HFF-Myc (cell line): ENCODE data around the gene CSTPP1.

Source experiments
- DNase-seq: peaks from one replicate; pipeline ENCODE4 v3.0.0-alpha.2; 2011; ENCODE audit warnings: low read depth; ENCODE audit errors: extremely low read depth
- H3K4me3 ChIP-seq: replicated peaks from 2 replicates; pipeline ENCODE4 v1.5.1; 2011; ENCODE audit warnings: low read depth, mild to moderate bottlenecking, control low read depth, low read length
- CTCF ChIP-seq: IDR thresholded peaks from 2 replicates; pipeline ENCODE4 v1.5.1; 2012; ENCODE audit warnings: mild to moderate bottlenecking, low read depth, low read length, control low read depth; ENCODE audit errors: missing control alignments

Gene CSTPP1

GRCh38 chr11:46899501-46900025, 37.0 kb upstream of the CSTPP1 start:
- no peak overlapping the region for H3K4me3 ChIP-seq
- DNase-seq, result no peak
- TF ChIP-seq CTCF, result no peak

GRCh38 chr11:46900091-46900746, 36.3 kb upstream of the CSTPP1 start:
- H3K4me3 ChIP-seq, result no peak overlapping the region
- no peak for DNase-seq
- TF ChIP-seq CTCF, result no peak

DNA sequence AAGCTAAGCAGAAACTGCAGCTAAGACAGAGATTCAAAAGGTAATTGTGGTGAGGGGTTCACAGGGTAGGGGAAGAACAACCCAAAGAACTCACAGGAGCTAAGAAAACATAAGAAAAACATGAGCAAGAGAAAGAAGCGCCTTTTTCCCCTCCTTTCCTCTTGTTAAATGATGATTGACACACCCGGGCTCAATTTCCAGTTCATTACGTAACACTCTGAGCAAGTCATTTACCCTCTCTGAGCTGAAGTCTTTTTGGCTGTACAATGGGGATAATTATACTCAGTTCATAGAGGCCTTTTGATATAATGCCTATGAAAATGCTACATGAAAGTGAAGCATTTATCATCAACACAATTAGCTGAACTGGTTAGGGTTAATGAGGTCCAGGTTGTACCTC, 35.4 kb upstream of the CSTPP1 start:
- no peak for TF ChIP-seq CTCF
- no peak for DNase-seq
- no peak overlapping the region for H3K4me3 ChIP-seq

DNA sequence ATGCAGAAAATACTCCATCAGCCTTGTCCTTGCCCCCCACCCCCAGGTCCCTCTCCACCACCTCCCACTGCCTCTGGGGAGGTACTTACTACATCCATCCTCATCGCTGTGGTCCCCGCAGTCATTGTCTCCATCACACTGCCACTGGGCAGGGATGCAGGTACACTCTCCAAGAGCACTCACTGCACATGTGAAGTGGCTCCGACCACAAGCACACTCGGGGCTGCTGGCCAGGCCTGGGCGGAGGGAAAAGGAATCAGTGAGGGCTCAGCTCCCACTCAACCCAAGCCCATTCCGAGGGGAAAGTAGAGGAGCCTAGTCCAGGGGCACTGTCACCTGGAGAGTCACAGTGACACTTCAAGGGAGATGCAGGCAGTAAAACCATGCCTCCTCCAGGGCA, 33.9 kb upstream of the CSTPP1 start:
- no peak for TF ChIP-seq CTCF
- DNase-seq, result no peak

GRCh38 chr11:46903846-46904245, 32.7 kb upstream of the CSTPP1 start:
- DNase-seq, result no peak
- TF ChIP-seq CTCF, result no peak

More for the DNA sequence above, 33.9 kb upstream of the CSTPP1 start:
- H3K4me3 ChIP-seq, result no peak overlapping the region

DNA sequence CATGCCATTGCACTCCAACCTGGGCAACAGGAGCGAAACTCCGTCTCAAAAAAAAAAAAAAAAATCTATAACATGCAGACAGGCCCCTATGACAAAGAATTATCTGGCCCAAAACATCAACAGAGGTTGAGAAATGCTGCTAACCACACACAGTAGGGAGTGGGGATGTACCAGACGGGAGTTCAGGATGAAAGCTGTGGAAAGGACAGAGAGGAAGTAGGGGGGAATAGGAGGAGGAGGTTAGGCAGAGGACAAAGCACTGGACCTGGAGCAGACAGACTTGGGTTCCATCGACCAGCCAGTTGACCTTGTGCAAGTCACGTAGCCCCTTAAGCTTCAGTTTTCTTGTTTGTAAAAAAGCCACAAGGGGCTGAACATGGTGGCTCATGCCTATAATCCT, 30.8 kb upstream of the CSTPP1 start:
- DNase-seq, result no peak
- H3K4me3 ChIP-seq, result no peak overlapping the region
- no peak for TF ChIP-seq CTCF

More at GRCh38 chr11:46903846-46904245, 32.7 kb upstream of the CSTPP1 start:
- H3K4me3 ChIP-seq, result no peak overlapping the region
